HFFc6 (cell line): Measurements from ENCODE around the gene NTM. TPM values are rescaled to one million over a fixed set of nuclear protein-coding genes. Genes with fewer than 3 reads are reported as not detected.

Experiments
- DNase-seq: peaks from one replicate; pipeline ENCODE4 v3.0.0-alpha.2; 2018
- H3K27ac Mint-ChIP-seq: 2 replicates; pipeline ENCODE4 v1.8.0; 2020; ENCODE audit warnings: mild to moderate bottlenecking, mixed read lengths
- H3K27me3 Mint-ChIP-seq: 2 replicates; pipeline ENCODE4 v1.8.0; 2021; ENCODE audit warnings: mild to moderate bottlenecking, moderate library complexity, mixed read lengths; ENCODE audit not compliant: insufficient read depth
- H3K36me3 Mint-ChIP-seq: 2 replicates; pipeline ENCODE4 v1.8.0; 2021; ENCODE audit warnings: low read depth, mixed read lengths
- H3K4me1 Mint-ChIP-seq: 2 replicates; pipeline ENCODE4 v1.8.0; 2020; ENCODE audit warnings: low read depth, mixed read lengths
- H3K4me3 Mint-ChIP-seq: 2 replicates; pipeline ENCODE4 v1.8.0; 2020; ENCODE audit warnings: mild to moderate bottlenecking, moderate library complexity, mixed read lengths
- H3K9me3 Mint-ChIP-seq: 2 replicates; pipeline ENCODE4 v1.8.0; 2020; ENCODE audit warnings: mild to moderate bottlenecking, mixed read lengths
- total RNA-seq, 6 experiments: library from RNA; stranded (reverse); fragmentation: NEBNext Ultra II Directional; extraction: Animal tissue kit (Norgen Biotek cat#: 25700); gene quantifications; 2 replicates in 1 of 6; 3 replicates in 5 of 6; pipeline ENCODE4 v1.2.3, GENCODE V29; 2021
- TF ChIP-seq, protein P1 (sequence below): fragments of 200-600 bp; sonication (generic); IDR thresholded peaks from 2 replicates; pipeline ENCODE4 v1.5.0; 2021; ENCODE audit warnings: antibody characterized with exemption, mild to moderate bottlenecking

Gene NTM
- total RNA-seq, 6 experiments from 2014 or later: 18.3 to 23.6 (median 21.7) TPM

DNA sequence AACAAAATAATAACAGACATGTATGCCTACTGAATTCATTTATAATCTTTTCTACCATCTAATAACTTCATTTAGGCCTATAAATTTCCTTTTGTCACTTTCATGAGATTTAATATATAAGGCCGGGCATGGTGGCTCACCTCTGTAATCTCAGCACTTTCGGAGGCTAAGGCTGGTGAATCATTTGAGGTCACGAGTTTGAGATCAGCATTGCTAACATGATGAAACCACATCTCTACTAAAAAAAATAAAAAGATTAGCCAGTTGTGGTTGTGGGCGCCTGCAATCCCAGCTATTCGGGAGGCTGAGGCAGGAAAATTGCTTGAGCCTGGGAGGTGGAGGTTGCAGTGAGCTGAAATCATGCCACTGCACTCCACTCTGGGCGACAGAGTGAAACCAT, 14.2 kb upstream of the NTM start:
- H3K4me3 Mint-ChIP-seq: no peak overlapping the region
- peaks cover 4% of the 10 kb centered on the region; the same call in 1 of the 2 replicates for H3K27me3 Mint-ChIP-seq
- DNase-seq: peak; percentile 18
- TF ChIP-seq, protein P1, sequence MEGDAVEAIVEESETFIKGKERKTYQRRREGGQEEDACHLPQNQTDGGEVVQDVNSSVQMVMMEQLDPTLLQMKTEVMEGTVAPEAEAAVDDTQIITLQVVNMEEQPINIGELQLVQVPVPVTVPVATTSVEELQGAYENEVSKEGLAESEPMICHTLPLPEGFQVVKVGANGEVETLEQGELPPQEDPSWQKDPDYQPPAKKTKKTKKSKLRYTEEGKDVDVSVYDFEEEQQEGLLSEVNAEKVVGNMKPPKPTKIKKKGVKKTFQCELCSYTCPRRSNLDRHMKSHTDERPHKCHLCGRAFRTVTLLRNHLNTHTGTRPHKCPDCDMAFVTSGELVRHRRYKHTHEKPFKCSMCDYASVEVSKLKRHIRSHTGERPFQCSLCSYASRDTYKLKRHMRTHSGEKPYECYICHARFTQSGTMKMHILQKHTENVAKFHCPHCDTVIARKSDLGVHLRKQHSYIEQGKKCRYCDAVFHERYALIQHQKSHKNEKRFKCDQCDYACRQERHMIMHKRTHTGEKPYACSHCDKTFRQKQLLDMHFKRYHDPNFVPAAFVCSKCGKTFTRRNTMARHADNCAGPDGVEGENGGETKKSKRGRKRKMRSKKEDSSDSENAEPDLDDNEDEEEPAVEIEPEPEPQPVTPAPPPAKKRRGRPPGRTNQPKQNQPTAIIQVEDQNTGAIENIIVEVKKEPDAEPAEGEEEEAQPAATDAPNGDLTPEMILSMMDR: no peak
- no peak overlapping the region for H3K27ac Mint-ChIP-seq
- H3K4me1 Mint-ChIP-seq: peaks cover 7% of the 10 kb centered on the region
- H3K9me3 Mint-ChIP-seq: peaks cover 4% of the 10 kb centered on the region; the same call in 1 of the 2 replicates
- H3K36me3 Mint-ChIP-seq: no peaks in the 10 kb centered on the region

GRCh38 chr11:131365329-131365930, 5.0 kb upstream of the NTM start:
- H3K36me3 Mint-ChIP-seq: no peaks in the 10 kb centered on the region
- TF ChIP-seq, protein P1: no peak
- no peak overlapping the region for H3K4me3 Mint-ChIP-seq
- no peaks in the 10 kb centered on the region for H3K9me3 Mint-ChIP-seq
- H3K27ac Mint-ChIP-seq: no peak overlapping the region
- peaks cover 24% of the 10 kb centered on the region for H3K27me3 Mint-ChIP-seq
- DNase-seq: no peak
- no peaks in the 10 kb centered on the region for H3K4me1 Mint-ChIP-seq

DNA sequence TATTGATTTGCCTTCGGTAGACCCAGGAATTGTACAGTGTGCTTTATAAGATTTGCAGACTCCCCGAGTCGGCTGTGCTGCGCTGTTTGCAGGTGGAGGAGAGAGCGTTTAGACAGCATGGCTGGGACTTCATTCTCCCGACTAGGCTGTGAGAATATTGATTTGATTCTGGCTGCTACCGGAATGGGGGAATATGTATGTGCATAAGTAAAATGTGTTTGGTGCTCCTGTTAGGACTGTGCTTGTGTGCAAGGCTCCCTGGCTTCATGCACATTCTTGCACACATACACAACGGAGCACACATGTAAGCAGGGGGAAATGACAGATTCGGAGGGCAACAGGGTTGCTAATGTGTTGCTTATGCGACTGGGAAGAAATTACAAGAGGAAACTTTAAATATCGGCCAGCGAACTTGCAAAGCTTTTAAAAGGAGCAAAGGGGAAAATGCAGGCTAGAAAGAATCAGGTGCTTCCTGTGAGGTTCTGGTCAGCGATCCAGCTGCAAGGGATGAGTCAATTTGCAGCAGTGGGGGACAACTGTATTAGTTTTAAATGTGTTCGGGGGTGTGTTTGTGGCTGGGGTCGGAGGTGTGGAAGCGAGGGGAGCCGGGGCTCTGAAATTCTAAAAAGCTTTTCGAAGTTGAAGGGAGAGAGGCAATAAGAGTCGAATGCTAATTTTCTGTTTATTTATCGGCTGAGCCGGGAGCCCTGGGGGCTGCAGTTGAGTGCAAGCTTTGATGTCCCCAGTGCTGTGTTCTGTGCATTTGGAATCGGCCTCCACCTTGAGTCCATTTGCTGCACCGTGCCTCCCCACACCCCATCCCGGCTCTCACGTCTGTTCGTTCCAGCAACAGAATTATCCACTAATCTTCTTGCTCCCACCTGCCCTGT, 731 bp downstream of the NTM start:
- H3K27me3 Mint-ChIP-seq: peaks cover 18% of the 10 kb centered on the region
- no peaks in the 10 kb centered on the region for H3K36me3 Mint-ChIP-seq
- H3K4me3 Mint-ChIP-seq: no peak overlapping the region
- DNase-seq: no peak
- no peaks in the 10 kb centered on the region for H3K4me1 Mint-ChIP-seq
- no peak overlapping the region for H3K27ac Mint-ChIP-seq
- TF ChIP-seq, protein P1: no peak
- H3K9me3 Mint-ChIP-seq: no peaks in the 10 kb centered on the region

- no peak overlapping the region for H3K27ac Mint-ChIP-seq
- no peaks in the 10 kb centered on the region for H3K36me3 Mint-ChIP-seq
- peaks cover 19% of the 10 kb centered on the region for H3K27me3 Mint-ChIP-seq
- no peak overlapping the region for H3K4me3 Mint-ChIP-seq
- no peaks in the 10 kb centered on the region for H3K9me3 Mint-ChIP-seq
- no peaks in the 10 kb centered on the region for H3K4me1 Mint-ChIP-seq
- TF ChIP-seq, protein P1: no peak
- no peak for DNase-seq
Observed at GRCh38 chr11:131371791-131372104, 1.3 kb downstream of the NTM start.

DNA sequence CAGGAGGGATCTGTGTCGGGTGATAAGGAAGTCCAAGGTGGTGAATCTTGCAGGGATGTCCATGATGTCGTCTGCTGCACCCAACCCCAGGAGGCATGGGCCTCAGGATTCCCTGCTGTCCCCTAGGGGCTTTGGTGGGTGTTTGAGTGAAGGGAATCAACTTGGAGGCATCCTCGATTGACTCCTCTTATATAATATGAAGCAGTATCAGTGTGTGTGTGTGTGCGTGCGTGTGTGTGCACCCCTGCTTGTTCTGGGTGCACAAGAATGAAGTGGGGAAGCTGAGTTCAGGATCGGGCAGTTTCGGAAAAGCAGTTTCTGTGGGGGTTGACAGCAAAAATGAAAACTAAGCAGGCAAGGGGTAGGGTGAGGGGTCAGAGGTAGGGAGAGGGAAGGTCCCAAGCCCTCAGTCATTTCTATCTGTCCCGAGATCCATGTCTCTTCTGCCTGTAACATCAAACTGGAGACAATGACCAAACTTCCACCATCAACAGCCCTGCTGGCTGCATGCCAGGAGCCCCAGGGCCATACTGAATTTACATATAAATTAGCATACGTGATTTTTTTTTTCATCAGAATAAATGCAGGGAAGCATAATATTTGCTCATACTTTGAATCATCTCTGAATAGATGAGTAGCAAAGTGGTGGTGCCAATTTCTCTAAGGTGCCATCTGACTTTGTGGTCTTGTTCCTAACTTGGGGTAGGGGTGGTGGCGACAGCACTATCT, 2.0 kb downstream of the NTM start:
- H3K4me3 Mint-ChIP-seq: no peak overlapping the region
- TF ChIP-seq, protein P1: no peak
- H3K36me3 Mint-ChIP-seq: no peaks in the 10 kb centered on the region
- no peaks in the 10 kb centered on the region for H3K4me1 Mint-ChIP-seq
- no peaks in the 10 kb centered on the region for H3K9me3 Mint-ChIP-seq
- H3K27me3 Mint-ChIP-seq: peaks cover 19% of the 10 kb centered on the region
- DNase-seq: no peak
- no peak overlapping the region for H3K27ac Mint-ChIP-seq
